ENCODE results near the gene CUTC.

DNA sequence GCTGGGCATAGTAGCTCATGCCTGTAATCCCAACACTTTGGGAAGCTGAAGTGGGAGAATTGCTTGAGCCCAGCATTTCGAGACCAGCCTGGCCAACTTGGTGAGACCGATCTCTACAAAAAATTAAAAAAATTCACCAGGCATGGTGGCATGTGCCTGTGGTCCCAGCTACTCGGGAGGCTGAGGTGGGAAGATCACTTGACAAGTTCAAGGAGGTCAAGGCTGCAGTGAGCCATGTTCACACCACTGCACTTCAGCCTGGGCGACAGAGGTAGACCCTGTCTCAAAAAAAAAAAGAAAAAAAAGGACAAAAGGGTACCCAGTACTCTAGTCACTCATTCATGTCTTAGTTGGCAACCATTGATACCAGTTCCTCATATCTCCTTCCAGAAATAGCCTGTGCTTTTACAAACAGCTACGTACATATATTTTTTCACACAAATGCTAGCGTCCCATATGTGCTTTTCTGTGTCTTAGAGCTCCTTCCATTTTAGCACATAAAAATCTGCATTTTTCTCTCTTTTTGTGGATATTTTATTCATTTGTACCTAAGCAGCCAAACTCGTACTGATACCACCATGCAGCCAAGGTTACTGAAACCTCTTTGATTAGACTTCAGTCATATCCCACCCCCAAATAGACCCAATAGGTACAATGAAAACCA, 55.9 kb downstream of the CUTC start:
- no peak for TF ChIP-seq REST (IDR thresholded peaks at IDR 0.05)
- no peak for TF ChIP-seq TAF1 (conservative IDR thresholded peaks at IDR 0.05)
- TF ChIP-seq, protein P1, sequence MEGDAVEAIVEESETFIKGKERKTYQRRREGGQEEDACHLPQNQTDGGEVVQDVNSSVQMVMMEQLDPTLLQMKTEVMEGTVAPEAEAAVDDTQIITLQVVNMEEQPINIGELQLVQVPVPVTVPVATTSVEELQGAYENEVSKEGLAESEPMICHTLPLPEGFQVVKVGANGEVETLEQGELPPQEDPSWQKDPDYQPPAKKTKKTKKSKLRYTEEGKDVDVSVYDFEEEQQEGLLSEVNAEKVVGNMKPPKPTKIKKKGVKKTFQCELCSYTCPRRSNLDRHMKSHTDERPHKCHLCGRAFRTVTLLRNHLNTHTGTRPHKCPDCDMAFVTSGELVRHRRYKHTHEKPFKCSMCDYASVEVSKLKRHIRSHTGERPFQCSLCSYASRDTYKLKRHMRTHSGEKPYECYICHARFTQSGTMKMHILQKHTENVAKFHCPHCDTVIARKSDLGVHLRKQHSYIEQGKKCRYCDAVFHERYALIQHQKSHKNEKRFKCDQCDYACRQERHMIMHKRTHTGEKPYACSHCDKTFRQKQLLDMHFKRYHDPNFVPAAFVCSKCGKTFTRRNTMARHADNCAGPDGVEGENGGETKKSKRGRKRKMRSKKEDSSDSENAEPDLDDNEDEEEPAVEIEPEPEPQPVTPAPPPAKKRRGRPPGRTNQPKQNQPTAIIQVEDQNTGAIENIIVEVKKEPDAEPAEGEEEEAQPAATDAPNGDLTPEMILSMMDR (IDR thresholded peaks at IDR 0.05; ENCODE audit: low read depth, low read length, missing input control): no peak
- TF ChIP-seq JUND (IDR thresholded peaks at IDR 0.05): no peak
- TF ChIP-seq, protein P2, sequence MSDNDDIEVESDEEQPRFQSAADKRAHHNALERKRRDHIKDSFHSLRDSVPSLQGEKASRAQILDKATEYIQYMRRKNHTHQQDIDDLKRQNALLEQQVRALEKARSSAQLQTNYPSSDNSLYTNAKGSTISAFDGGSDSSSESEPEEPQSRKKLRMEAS (IDR thresholded peaks at IDR 0.05): no peak
- TF ChIP-seq HNF4G (IDR thresholded peaks at IDR 0.05): no peak
- TF ChIP-seq YY1 (IDR thresholded peaks at IDR 0.05): no peak
- no peak for TF ChIP-seq FOXA1 (IDR thresholded peaks at IDR 0.05)
- TF ChIP-seq SP1 (IDR thresholded peaks at IDR 0.05): no peak
- TF ChIP-seq, protein P3, sequence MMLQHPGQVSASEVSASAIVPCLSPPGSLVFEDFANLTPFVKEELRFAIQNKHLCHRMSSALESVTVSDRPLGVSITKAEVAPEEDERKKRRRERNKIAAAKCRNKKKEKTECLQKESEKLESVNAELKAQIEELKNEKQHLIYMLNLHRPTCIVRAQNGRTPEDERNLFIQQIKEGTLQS (IDR thresholded peaks at IDR 0.05): no peak
- TF ChIP-seq RAD21 (IDR thresholded peaks at IDR 0.05): no peak
- no peak for TF ChIP-seq ZBTB33 (IDR thresholded peaks at IDR 0.05)
- no peak for TF ChIP-seq GABPA (IDR thresholded peaks at IDR 0.05 in 1 of 2, conservative IDR thresholded peaks at IDR 0.05 in 1 of 2)

Data from liver (tissue), 3 donors.